GM23248 (cell line): ENCODE results near the gene KCNIP1. TPM values are rescaled to one million over a fixed set of nuclear protein-coding genes. Genes with fewer than 3 reads are reported as not detected.

Source experiments
- DNase-seq: peaks from one replicate; pipeline ENCODE4 v3.0.0-alpha.2; 2015
- H2AFZ ChIP-seq: fragments of 200-600 bp; sonication (generic); 2 replicates; pipeline ENCODE4 v1.6.1; 2016; ENCODE audit warnings: antibody characterized with exemption
- H3F3A ChIP-seq: fragments of 200-600 bp; sonication (generic); 2 replicates; pipeline ENCODE4 v1.6.1; 2016; ENCODE audit warnings: mild to moderate bottlenecking, antibody characterized with exemption, mixed run types; ENCODE audit not compliant: insufficient read depth
- H3K27ac ChIP-seq: fragments of 200-600 bp; sonication (generic); 2 replicates; pipeline ENCODE4 v1.5.1; 2016; ENCODE audit warnings: mild to moderate bottlenecking
- H3K27me3 ChIP-seq: fragments of 200-600 bp; sonication (generic); replicated peaks from 2 replicates; pipeline ENCODE4 v1.6.1; 2016; ENCODE audit warnings: mild to moderate bottlenecking; ENCODE audit not compliant: insufficient read depth
- H3K36me3 ChIP-seq: fragments of 200-600 bp; sonication (generic); 2 replicates; pipeline ENCODE4 v1.6.1; 2016; ENCODE audit warnings: low read depth, mild to moderate bottlenecking
- H3K4me1 ChIP-seq: fragments of 200-600 bp; sonication (generic); 2 replicates; pipeline ENCODE4 v1.6.1; 2016; ENCODE audit warnings: mild to moderate bottlenecking; ENCODE audit not compliant: insufficient read depth
- H3K4me2 ChIP-seq: fragments of 200-600 bp; sonication (generic); one replicate; pipeline ENCODE4 v1.6.1; 2016; ENCODE audit warnings: mild to moderate bottlenecking; ENCODE audit not compliant: unreplicated experiment
- H3K4me3 ChIP-seq: fragments of 200-600 bp; sonication (generic); 2 replicates; pipeline ENCODE4 v1.5.1; 2016; ENCODE audit warnings: mild to moderate bottlenecking
- H3K79me2 ChIP-seq: fragments of 200-600 bp; sonication (generic); 2 replicates; pipeline ENCODE4 v1.6.1; 2016; ENCODE audit warnings: mild to moderate bottlenecking; ENCODE audit not compliant: insufficient read depth
- H3K9ac ChIP-seq: fragments of 200-600 bp; sonication (generic); 2 replicates; pipeline ENCODE4 v1.6.1; 2016; ENCODE audit warnings: mild to moderate bottlenecking
- H3K9me2 ChIP-seq: fragments of 200-600 bp; sonication (generic); 2 replicates; pipeline ENCODE4 v1.6.1; 2016; ENCODE audit warnings: mixed run types, mild to moderate bottlenecking, moderate library complexity; ENCODE audit not compliant: insufficient read depth
- H3K9me3 ChIP-seq: fragments of 200-600 bp; sonication (generic); one replicate; pipeline ENCODE4 v1.6.1; 2017; ENCODE audit warnings: low read depth
- H4K20me1 ChIP-seq: fragments of 200-600 bp; sonication (generic); 2 replicates; pipeline ENCODE4 v1.6.0; 2016; ENCODE audit not compliant: insufficient read depth
- EZH2 ChIP-seq: fragments of 200-600 bp; sonication (generic); IDR thresholded peaks from 2 replicates; pipeline ENCODE4 v1.6.1; 2018; ENCODE audit warnings: antibody characterized with exemption, mild to moderate bottlenecking; ENCODE audit not compliant: insufficient read depth, poor library complexity, severe bottlenecking
- EZH2phosphoT487 ChIP-seq: fragments of 200-600 bp; sonication (generic); IDR thresholded peaks from 2 replicates; pipeline ENCODE4 v1.6.1; 2018; ENCODE audit warnings: antibody characterized with exemption, moderate library complexity, mild to moderate bottlenecking, low read depth; ENCODE audit not compliant: insufficient read depth
- WGBS, 2 experiments: methylation state at CpG; one replicate each; pipeline ENCODE4 v1.1.6; 2015 to 2017; ENCODE audit warnings: low lambda C conversion rate in 2 of 2, low coverage in 1 of 2; ENCODE audit errors: missing lambda C conversion rate in 2 of 2; 5-methylcytosine and 5-hydroxymethylcytosine counted together
- in situ Hi-C: fragments of 300-500 bp; cut with MboI; formaldehyde crosslinking; loops from 2 replicates; pipeline ENCODE4 v1.15.0; 2020
- polyA plus RNA-seq: library from polyadenylated mRNA; unstranded; fragments of >200 nt; fragmentation: Nextera tagmentation; extraction: Ambion mirVana; gene quantifications from 2 replicates; pipeline ENCODE4 v1.2.1, GENCODE V29; 2016
- total RNA-seq: library from RNA; depleted of rRNA; stranded (reverse); fragments of >200 nt; shearing (Covaris generic); gene quantifications from 2 replicates; pipeline ENCODE4 v1.2.3, GENCODE V29; 2014

The KCNIP1 gene
- total and polyA plus RNA-seq, 2 experiments from 2014 or later, result not detected

- Histone ChIP-seq H3K9ac (no peak overlapping the region), H3K79me2 (no peaks in the 10 kb centered on the region), H3K4me1 (no peaks in the 10 kb centered on the region), H3K27me3 (peaks cover 37% of the 10 kb centered on the region), H3K9me3 (no peaks in the 10 kb centered on the region), H3F3A (no peaks in the 10 kb centered on the region), H2AFZ (no peak overlapping the region), H3K27ac (no peak overlapping the region), H3K9me2 (no peaks in the 10 kb centered on the region), H4K20me1 (no peaks in the 10 kb centered on the region), H3K4me2 (no peak overlapping the region), H3K36me3 (no peaks in the 10 kb centered on the region), H3K4me3 (no peak overlapping the region)
- DNase-seq, result no peak
- WGBS, 2 experiments, result 28 to 33% methylated on average over 3 of the region's 3 CpGs
- TF ChIP-seq EZH2phosphoT487 (no peak), EZH2 (no peak)
- in situ Hi-C loops, result no loop called here
Observed at GRCh38 chr5:170579601-170580000, 75.8 kb downstream of the KCNIP1 start.

GRCh38 chr5:170581211-170581610 lies 77.4 kb downstream of the KCNIP1 start:
- Histone ChIP-seq H3F3A (no peaks in the 10 kb centered on the region), H3K79me2 (no peaks in the 10 kb centered on the region), H3K4me3 (no peak overlapping the region), H3K9me3 (no peaks in the 10 kb centered on the region), H3K9me2 (no peaks in the 10 kb centered on the region), H3K36me3 (no peaks in the 10 kb centered on the region), H3K4me1 (no peaks in the 10 kb centered on the region), H4K20me1 (no peaks in the 10 kb centered on the region), H3K9ac (no peak overlapping the region), H3K27ac (no peak overlapping the region), H3K27me3 (peaks cover 25% of the 10 kb centered on the region), H3K4me2 (no peak overlapping the region), H2AFZ (no peak overlapping the region)
- DNase-seq, result no peak
- in situ Hi-C loops, result no loop called here
- TF ChIP-seq EZH2 (no peak), EZH2phosphoT487 (no peak)
- WGBS, 2 experiments, result 47 to 48% methylated on average over 1 of the region's 1 CpG

- Histone ChIP-seq H3K9ac (no peak overlapping the region), H3F3A (no peaks in the 10 kb centered on the region), H4K20me1 (no peaks in the 10 kb centered on the region), H2AFZ (no peak overlapping the region), H3K4me3 (no peak overlapping the region), H3K9me2 (no peaks in the 10 kb centered on the region), H3K27ac (no peak overlapping the region), H3K79me2 (no peaks in the 10 kb centered on the region), H3K27me3 (peaks cover 25% of the 10 kb centered on the region), H3K36me3 (no peaks in the 10 kb centered on the region), H3K4me1 (no peaks in the 10 kb centered on the region), H3K9me3 (no peaks in the 10 kb centered on the region), H3K4me2 (no peak overlapping the region)
- WGBS, 2 experiments, result 64 to 65% methylated on average over 6 of the region's 6 CpGs
- no peak for DNase-seq
- in situ Hi-C loops, result no loop called here
- TF ChIP-seq EZH2phosphoT487 (no peak), EZH2 (no peak)
Observed at GRCh38 chr5:170582644-170583330, 79.0 kb downstream of the KCNIP1 start.

GRCh38 chr5:170584003-170584402 lies 80.2 kb downstream of the KCNIP1 start:
- Histone ChIP-seq H3K36me3 (no peaks in the 10 kb centered on the region), H3K9me2 (no peaks in the 10 kb centered on the region), H3K27me3 (peaks cover 26% of the 10 kb centered on the region), H4K20me1 (no peaks in the 10 kb centered on the region), H3K4me2 (no peak overlapping the region), H3F3A (no peaks in the 10 kb centered on the region), H3K4me3 (no peak overlapping the region), H2AFZ (no peak overlapping the region), H3K4me1 (no peaks in the 10 kb centered on the region), H3K9ac (no peak overlapping the region), H3K79me2 (no peaks in the 10 kb centered on the region), H3K27ac (no peak overlapping the region), H3K9me3 (no peaks in the 10 kb centered on the region)
- no peak for DNase-seq
- TF ChIP-seq EZH2phosphoT487, result no peak
- TF ChIP-seq EZH2, result no peak
- in situ Hi-C loops, result no loop called here
- 36 to 45% methylated on average over 4 of the region's 4 CpGs for WGBS, 2 experiments
